Measurements from ENCODE around the gene NOTO. TPM values are rescaled to one million over a fixed set of nuclear protein-coding genes. Genes with fewer than 3 reads are reported as not detected.

The NOTO gene
- polyA plus RNA-seq, 2 of the 4 experiments (the other 2 are of a cell fraction): 0.03 TPM; not detected in 1

DNA sequence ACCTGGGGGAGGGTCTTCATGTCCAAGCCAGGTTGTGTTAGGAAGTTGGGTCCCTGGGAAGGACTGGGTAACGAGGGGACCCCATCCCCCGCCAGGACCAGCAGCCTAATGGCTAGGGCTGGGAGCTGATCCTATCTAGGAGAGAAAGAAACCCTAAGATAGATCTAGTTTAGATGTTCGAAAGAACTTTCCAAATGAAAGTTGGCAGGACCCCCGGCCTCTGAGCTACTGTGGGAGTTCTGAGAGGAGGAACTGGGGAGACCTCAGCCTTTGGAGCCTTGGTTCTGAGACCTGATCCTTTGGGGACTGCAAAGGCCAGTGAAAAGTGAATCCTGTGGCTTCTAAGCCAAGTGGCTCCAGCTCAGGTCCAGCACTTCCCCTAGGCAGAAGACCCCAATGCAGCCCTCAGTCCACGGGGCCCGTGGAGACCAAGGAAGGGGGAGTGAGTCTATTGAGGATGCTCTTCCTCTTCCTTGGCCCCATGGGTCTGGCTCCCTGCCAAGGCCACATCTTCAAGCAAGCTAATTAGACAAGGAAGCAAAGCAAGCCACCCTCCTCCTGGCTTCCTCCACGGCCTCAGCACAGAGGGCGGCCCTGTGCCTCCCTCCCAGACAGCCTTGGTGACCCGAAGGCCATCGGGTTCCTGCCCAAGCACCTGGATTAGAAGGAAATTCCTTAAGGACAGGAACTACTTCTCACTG lies 55.2 kb downstream of the NOTO start:
- DNase-seq (ENCODE audit: low read depth in 1 of 2, low spot score in 1 of 2) (no peak), FAIRE-seq (no peak), ATAC-seq (no peak)
- H3K27ac ChIP-seq: no peak overlapping the region
- H3K9me3 ChIP-seq: no peaks in the 10 kb centered on the region
- WGBS (ENCODE audit: missing lambda C conversion rate): 80% methylated on average over 10 of the region's 10 CpGs
- ChIA-PET POLR2A (interaction anchor here (1.4 to 2.1 kb wide), 2 partner anchors 13 to 24 kb away, joined by 5 to 8 read pairs; partner anchors contain the start of genes CCT7 and PRADC1), CTCF (interaction anchor here (0.8 to 4.8 kb wide), 11 partner anchors 9 to 172 kb away, joined by 3 to 50 read pairs (median 6); partner anchors contain the start of genes EGR4 and PRADC1)
- TF ChIP-seq, protein P1, sequence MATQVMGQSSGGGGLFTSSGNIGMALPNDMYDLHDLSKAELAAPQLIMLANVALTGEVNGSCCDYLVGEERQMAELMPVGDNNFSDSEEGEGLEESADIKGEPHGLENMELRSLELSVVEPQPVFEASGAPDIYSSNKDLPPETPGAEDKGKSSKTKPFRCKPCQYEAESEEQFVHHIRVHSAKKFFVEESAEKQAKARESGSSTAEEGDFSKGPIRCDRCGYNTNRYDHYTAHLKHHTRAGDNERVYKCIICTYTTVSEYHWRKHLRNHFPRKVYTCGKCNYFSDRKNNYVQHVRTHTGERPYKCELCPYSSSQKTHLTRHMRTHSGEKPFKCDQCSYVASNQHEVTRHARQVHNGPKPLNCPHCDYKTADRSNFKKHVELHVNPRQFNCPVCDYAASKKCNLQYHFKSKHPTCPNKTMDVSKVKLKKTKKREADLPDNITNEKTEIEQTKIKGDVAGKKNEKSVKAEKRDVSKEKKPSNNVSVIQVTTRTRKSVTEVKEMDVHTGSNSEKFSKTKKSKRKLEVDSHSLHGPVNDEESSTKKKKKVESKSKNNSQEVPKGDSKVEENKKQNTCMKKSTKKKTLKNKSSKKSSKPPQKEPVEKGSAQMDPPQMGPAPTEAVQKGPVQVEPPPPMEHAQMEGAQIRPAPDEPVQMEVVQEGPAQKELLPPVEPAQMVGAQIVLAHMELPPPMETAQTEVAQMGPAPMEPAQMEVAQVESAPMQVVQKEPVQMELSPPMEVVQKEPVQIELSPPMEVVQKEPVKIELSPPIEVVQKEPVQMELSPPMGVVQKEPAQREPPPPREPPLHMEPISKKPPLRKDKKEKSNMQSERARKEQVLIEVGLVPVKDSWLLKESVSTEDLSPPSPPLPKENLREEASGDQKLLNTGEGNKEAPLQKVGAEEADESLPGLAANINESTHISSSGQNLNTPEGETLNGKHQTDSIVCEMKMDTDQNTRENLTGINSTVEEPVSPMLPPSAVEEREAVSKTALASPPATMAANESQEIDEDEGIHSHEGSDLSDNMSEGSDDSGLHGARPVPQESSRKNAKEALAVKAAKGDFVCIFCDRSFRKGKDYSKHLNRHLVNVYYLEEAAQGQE (IDR thresholded peaks at IDR 0.05): no peak
- TF ChIP-seq ZSCAN20 (CRISPR knock-in tag; IDR thresholded peaks at IDR 0.05) (no peak), RFX5 (IDR thresholded peaks at IDR 0.05) (no peak), CEBPB (IDR thresholded peaks at IDR 0.05) (no peak), BHLHE40 (IDR thresholded peaks at IDR 0.05; ENCODE audit: low read depth, low read length) (no peak), CHD2 (IDR thresholded peaks at IDR 0.05; ENCODE audit: low read length, partially characterized antibody) (no peak), RAD21 (conservative IDR thresholded peaks at IDR 0.05 in 1 of 2, IDR thresholded peaks at IDR 0.05 in 1 of 2) (no peak), MAZ (IDR thresholded peaks at IDR 0.05; ENCODE audit: borderline replicate concordance, low read depth, low read length) (no peak), CBX8 (IDR thresholded peaks at IDR 0.05) (no peak), POLR2A (IDR thresholded peaks at IDR 0.05; ENCODE audit: low read length) (no peak), HOXA7 (CRISPR knock-in tag; IDR thresholded peaks at IDR 0.05) (no peak), RARB (CRISPR knock-in tag; IDR thresholded peaks at IDR 0.05) (no peak), SMC3 (IDR thresholded peaks at IDR 0.05) (no peak), ESRRA (IDR thresholded peaks at IDR 0.05; ENCODE audit: borderline replicate concordance, low read length) (no peak), NFE2L2 (conservative IDR thresholded peaks at IDR 0.05; ENCODE audit: low read length) (no peak), HEYL (CRISPR knock-in tag; IDR thresholded peaks at IDR 0.05) (no peak)
- TF ChIP-seq, protein P2, sequence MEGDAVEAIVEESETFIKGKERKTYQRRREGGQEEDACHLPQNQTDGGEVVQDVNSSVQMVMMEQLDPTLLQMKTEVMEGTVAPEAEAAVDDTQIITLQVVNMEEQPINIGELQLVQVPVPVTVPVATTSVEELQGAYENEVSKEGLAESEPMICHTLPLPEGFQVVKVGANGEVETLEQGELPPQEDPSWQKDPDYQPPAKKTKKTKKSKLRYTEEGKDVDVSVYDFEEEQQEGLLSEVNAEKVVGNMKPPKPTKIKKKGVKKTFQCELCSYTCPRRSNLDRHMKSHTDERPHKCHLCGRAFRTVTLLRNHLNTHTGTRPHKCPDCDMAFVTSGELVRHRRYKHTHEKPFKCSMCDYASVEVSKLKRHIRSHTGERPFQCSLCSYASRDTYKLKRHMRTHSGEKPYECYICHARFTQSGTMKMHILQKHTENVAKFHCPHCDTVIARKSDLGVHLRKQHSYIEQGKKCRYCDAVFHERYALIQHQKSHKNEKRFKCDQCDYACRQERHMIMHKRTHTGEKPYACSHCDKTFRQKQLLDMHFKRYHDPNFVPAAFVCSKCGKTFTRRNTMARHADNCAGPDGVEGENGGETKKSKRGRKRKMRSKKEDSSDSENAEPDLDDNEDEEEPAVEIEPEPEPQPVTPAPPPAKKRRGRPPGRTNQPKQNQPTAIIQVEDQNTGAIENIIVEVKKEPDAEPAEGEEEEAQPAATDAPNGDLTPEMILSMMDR (IDR thresholded peaks at IDR 0.05): no peak
- TF ChIP-seq, protein P3, sequence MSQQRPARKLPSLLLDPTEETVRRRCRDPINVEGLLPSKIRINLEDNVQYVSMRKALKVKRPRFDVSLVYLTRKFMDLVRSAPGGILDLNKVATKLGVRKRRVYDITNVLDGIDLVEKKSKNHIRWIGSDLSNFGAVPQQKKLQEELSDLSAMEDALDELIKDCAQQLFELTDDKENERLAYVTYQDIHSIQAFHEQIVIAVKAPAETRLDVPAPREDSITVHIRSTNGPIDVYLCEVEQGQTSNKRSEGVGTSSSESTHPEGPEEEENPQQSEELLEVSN (IDR thresholded peaks at IDR 0.05; ENCODE audit: borderline replicate concordance, low read depth): no peak
- TF ChIP-seq, protein P4, sequence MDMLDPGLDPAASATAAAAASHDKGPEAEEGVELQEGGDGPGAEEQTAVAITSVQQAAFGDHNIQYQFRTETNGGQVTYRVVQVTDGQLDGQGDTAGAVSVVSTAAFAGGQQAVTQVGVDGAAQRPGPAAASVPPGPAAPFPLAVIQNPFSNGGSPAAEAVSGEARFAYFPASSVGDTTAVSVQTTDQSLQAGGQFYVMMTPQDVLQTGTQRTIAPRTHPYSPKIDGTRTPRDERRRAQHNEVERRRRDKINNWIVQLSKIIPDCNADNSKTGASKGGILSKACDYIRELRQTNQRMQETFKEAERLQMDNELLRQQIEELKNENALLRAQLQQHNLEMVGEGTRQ (IDR thresholded peaks at IDR 0.05): no peak
- no peak overlapping the region for H3K4me3 ChIP-seq
- no peak overlapping the region for H3K4me2 ChIP-seq
- no peaks in the 10 kb centered on the region for H3K4me1 ChIP-seq

Measured in A549 (cell line).